IPS-20b (cell line): ENCODE data around the gene PCDHGC3.

Experiments used
- H3K27ac ChIP-seq: one replicate; pipeline ENCODE4 v1.5.1; 2013; ENCODE audit warnings: low read length
- H3K27me3 ChIP-seq: 2 replicates; pipeline ENCODE4 v1.6.1; 2013; ENCODE audit warnings: mild to moderate bottlenecking, low read length, inconsistent platforms; ENCODE audit not compliant: insufficient read depth
- H3K36me3 ChIP-seq: 2 replicates; pipeline ENCODE4 v1.6.1; 2013; ENCODE audit warnings: low read depth, mild to moderate bottlenecking, inconsistent platforms, low read length, moderate library complexity; ENCODE audit not compliant: insufficient read depth
- H3K4me1 ChIP-seq: 2 replicates; pipeline ENCODE4 v1.6.1; 2013; ENCODE audit warnings: mild to moderate bottlenecking, control low read depth, inconsistent platforms, low read length, moderate library complexity; ENCODE audit not compliant: insufficient read depth
- H3K4me3 ChIP-seq: 2 replicates; pipeline ENCODE4 v1.5.1; 2013; ENCODE audit warnings: mild to moderate bottlenecking, low read length, inconsistent platforms
- H3K9ac ChIP-seq: 2 replicates; pipeline ENCODE4 v1.6.1; 2013; ENCODE audit warnings: low read depth, mild to moderate bottlenecking, inconsistent platforms, low read length, moderate library complexity
- H3K9me3 ChIP-seq: 2 replicates; pipeline ENCODE4 v1.6.1; 2013; ENCODE audit warnings: mild to moderate bottlenecking, low read depth, low read length, inconsistent platforms; ENCODE audit not compliant: insufficient read depth

PCDHGC3 gene

DNA sequence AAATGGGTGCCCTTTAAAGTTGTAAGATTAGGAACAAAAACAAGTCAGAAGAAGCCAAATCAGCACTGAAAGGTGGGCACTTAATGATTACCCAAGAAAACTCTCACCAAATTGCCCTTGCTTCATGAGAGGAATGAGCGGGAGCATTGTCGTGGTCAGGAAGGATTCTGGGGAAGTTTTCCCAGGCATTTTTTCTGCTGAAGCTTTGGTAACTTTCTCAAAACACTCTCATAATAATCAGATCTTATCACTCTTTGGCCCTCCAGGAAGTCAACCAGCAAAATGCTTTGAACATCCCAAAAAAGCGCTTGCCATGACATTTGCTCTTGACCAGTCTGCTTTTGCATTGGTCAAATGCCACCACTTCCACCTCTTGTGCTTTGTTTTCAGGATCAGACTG lies 10.4 kb upstream of the PCDHGC3 start:
- no peaks in the 10 kb centered on the region for H3K27me3 ChIP-seq
- no peak overlapping the region for H3K4me3 ChIP-seq
- H3K9me3 ChIP-seq: no peaks in the 10 kb centered on the region
- H3K36me3 ChIP-seq: no peaks in the 10 kb centered on the region
- H3K9ac ChIP-seq: no peak overlapping the region
- no peaks in the 10 kb centered on the region for H3K4me1 ChIP-seq
- H3K27ac ChIP-seq: no peak overlapping the region

DNA sequence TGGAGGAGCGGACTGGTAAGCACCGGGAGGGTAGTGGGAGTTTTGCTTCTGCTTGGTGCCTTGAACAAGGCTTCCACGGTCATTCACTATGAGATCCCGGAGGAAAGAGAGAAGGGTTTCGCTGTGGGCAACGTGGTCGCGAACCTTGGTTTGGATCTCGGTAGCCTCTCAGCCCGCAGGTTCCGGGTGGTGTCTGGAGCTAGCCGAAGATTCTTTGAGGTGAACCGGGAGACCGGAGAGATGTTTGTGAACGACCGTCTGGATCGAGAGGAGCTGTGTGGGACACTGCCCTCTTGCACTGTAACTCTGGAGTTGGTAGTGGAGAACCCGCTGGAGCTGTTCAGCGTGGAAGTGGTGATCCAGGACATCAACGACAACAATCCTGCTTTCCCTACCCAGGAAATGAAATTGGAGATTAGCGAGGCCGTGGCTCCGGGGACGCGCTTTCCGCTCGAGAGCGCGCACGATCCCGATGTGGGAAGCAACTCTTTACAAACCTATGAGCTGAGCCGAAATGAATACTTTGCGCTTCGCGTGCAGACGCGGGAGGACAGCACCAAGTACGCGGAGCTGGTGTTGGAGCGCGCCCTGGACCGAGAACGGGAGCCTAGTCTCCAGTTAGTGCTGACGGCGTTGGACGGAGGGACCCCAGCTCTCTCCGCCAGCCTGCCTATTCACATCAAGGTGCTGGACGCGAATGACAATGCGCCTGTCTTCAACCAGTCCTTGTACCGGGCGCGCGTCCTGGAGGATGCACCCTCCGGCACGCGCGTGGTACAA lies 556 bp downstream of the PCDHGC3 start:
- H3K4me3 ChIP-seq: peak overlapping the region; percentile 92
- H3K9me3 ChIP-seq: no peaks in the 10 kb centered on the region; the same call in 1 of the 2 replicates
- no peaks in the 10 kb centered on the region; the same call in 1 of the 2 replicates for H3K4me1 ChIP-seq

DNA sequence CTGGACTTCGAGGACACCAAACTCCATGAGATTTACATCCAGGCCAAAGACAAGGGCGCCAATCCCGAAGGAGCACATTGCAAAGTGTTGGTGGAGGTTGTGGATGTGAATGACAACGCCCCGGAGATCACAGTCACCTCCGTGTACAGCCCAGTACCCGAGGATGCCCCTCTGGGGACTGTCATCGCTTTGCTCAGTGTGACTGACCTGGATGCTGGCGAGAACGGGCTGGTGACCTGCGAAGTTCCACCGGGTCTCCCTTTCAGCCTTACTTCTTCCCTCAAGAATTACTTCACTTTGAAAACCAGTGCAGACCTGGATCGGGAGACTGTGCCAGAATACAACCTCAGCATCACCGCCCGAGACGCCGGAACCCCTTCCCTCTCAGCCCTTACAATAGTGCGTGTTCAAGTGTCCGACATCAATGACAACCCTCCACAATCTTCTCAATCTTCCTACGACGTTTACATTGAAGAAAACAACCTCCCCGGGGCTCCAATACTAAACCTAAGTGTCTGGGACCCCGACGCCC lies 1.3 kb downstream of the PCDHGC3 start:
- Histone ChIP-seq H3K9ac (no peak overlapping the region), H3K4me1 (no peaks in the 10 kb centered on the region; the same call in 1 of the 2 replicates), H3K36me3 (no peaks in the 10 kb centered on the region), H3K27me3 (peaks cover 34% of the 10 kb centered on the region), H3K4me3 (peak overlapping the region; percentile 92), H3K9me3 (no peaks in the 10 kb centered on the region; the same call in 1 of the 2 replicates), H3K27ac (no peak overlapping the region)

More for the DNA sequence above, 556 bp downstream of the PCDHGC3 start:
- H3K27me3 ChIP-seq: peaks cover 34% of the 10 kb centered on the region
- no peak overlapping the region for H3K27ac ChIP-seq
- H3K36me3 ChIP-seq: no peaks in the 10 kb centered on the region
- H3K9ac ChIP-seq: peak overlapping the region; percentile 84; the same call in 1 of the 2 replicates

DNA sequence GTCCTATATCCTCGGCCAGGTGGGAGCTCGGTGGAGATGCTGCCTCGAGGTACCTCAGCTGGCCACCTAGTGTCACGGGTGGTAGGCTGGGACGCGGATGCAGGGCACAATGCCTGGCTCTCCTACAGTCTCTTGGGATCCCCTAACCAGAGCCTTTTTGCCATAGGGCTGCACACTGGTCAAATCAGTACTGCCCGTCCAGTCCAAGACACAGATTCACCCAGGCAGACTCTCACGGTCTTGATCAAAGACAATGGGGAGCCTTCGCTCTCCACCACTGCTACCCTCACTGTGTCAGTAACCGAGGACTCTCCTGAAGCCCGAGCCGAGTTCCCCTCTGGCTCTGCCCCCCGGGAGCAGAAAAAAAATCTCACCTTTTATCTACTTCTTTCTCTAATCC lies 2.0 kb downstream of the PCDHGC3 start:
- H3K36me3 ChIP-seq: no peaks in the 10 kb centered on the region
- no peak overlapping the region for H3K9ac ChIP-seq
- no peaks in the 10 kb centered on the region; the same call in 1 of the 2 replicates for H3K4me1 ChIP-seq
- H3K4me3 ChIP-seq: no peak overlapping the region
- H3K27ac ChIP-seq: no peak overlapping the region
- peaks cover 34% of the 10 kb centered on the region for H3K27me3 ChIP-seq
- H3K9me3 ChIP-seq: no peaks in the 10 kb centered on the region; the same call in 1 of the 2 replicates

DNA sequence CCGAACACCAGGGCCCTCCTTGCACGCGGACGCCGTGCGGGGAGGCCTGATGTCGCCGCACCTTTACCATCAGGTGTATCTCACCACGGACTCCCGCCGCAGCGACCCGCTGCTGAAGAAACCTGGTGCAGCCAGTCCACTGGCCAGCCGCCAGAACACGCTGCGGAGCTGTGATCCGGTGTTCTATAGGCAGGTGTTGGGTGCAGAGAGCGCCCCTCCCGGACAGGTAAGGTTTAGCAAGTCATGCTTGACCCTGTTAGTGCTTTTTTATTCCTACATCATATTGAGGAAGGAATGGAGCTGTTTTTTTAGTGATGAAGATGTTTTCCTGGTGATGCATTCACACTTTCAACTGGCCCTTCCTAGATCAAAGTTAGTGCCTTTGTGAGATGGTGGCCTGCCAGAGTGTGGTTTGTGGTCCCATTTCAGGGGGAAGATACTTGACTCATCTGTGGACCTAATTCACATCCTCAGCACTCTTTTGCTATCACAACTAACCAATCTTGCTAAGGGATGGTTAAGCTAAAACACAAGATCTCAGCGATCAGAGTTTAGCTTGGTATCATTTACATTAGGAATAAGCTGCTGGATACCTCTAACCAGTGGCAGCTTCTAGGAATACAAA lies 2.7 kb downstream of the PCDHGC3 start:
- Histone ChIP-seq H3K4me3 (no peak overlapping the region), H3K27ac (no peak overlapping the region), H3K9ac (no peak overlapping the region), H3K27me3 (peaks cover 34% of the 10 kb centered on the region), H3K36me3 (no peaks in the 10 kb centered on the region), H3K9me3 (no peaks in the 10 kb centered on the region; the same call in 1 of the 2 replicates), H3K4me1 (peaks cover 5% of the 10 kb centered on the region; the same call in 1 of the 2 replicates)

DNA sequence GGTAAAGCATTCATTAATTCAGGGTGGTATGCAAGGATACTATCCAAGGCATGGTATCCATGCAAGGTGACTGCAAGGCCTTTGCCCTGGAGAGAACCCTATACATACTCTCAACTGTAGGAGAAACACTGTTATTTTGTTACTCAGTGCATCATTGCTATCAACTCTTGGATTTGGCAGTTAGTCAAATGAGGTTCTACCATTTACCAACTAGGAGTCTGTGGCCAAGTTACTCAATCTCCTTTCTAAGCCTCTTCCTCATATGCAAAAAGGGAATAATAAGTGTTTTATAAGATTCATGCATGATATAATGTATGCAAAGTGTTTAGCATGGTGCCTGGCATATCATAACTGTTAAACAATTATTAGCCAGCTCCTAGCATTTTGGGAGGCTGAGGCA lies 4.0 kb downstream of the PCDHGC3 start:
- H3K4me3 ChIP-seq: no peak overlapping the region
- H3K9me3 ChIP-seq: no peaks in the 10 kb centered on the region; the same call in 1 of the 2 replicates
- no peak overlapping the region for H3K9ac ChIP-seq
- H3K36me3 ChIP-seq: no peaks in the 10 kb centered on the region
- H3K4me1 ChIP-seq: peaks cover 16% of the 10 kb centered on the region; the same call in 1 of the 2 replicates
- H3K27ac ChIP-seq: no peak overlapping the region
- peaks cover 29% of the 10 kb centered on the region for H3K27me3 ChIP-seq

DNA sequence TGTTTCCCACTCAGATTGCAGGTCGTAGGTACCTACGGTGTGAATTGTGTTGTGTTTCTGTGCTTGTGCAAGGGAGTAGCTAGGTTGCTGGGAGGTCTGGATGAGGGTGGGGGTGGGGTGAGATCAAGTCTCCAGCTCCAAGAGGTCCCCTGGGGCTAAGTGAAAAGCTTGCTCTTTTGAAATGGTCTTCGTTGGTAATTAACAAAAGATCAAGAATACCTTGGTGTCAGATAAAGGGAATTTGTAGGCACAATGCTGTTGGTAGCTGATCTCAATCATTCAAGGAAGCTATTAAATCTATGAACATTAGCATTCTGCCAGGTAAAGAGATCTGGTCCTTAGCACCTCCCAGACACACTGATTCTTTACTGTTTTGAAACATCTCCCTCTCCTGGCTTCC lies 8.1 kb downstream of the PCDHGC3 start:
- H3K27ac ChIP-seq: no peak overlapping the region
- no peaks in the 10 kb centered on the region for H3K36me3 ChIP-seq
- H3K4me3 ChIP-seq: peak overlapping the region; percentile 87
- H3K27me3 ChIP-seq: peaks cover 23% of the 10 kb centered on the region
- H3K9me3 ChIP-seq: no peaks in the 10 kb centered on the region; the same call in 1 of the 2 replicates
- H3K9ac ChIP-seq: peak overlapping the region; percentile 57; the same call in 1 of the 2 replicates
- H3K4me1 ChIP-seq: peaks cover 19% of the 10 kb centered on the region

DNA sequence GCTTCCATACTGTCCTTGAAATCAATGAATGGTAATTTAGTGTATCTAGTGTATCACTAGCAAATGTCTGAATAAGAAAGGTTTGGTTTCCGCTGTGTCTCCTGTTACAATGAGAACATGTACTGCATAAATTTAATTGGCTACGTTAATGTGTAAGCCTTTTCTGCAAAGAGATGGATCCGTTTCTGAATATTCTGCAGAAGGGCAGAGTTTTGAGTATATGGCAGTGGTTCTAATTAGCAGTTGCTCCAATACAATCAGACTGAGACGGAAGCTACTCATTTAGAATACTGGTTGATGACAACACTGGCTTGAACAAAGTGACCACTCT lies 8.5 kb downstream of the PCDHGC3 start:
- peak overlapping the region; percentile 87 for H3K4me3 ChIP-seq
- peak overlapping the region; percentile 57; the same call in 1 of the 2 replicates for H3K9ac ChIP-seq
- H3K4me1 ChIP-seq: peaks cover 19% of the 10 kb centered on the region
- no peaks in the 10 kb centered on the region for H3K36me3 ChIP-seq
- no peak overlapping the region for H3K27ac ChIP-seq
- no peaks in the 10 kb centered on the region; the same call in 1 of the 2 replicates for H3K9me3 ChIP-seq
- peaks cover 23% of the 10 kb centered on the region for H3K27me3 ChIP-seq

DNA sequence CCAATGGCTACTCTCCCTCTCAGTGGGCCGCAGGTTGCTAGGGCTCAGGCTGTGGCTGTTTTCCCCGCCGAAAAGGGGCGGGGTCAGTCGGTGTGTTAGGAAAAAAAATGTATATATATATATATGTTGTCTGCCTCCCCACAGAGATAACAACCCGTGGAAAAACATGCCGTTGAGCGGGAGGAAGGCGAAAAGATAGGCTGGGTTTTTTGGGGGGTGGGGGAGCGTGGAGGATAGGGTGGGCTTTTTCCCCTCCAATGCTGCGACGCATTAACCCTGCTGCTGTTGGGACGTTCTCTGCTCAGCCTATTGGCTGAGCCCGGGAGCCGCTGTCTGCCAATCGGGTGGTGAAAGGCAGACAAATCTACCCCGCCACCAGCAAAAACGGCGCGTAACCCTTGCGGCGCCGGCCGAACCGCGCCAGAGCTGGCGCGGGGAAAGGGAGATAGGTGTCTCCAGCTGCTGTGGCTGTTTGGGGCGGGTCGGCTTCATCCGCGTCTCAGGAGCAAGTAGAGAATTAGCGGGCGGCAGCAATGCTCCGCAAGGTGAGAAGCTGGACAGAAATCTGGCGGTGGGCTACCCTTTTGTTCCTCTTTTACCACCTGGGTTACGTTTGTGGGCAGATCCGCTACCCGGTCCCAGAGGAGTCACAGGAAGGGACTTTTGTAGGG lies 9.0 kb downstream of the PCDHGC3 start, which contains the start of gene PCDHGC4:
Gene PCDHGC4 (plus strand): TSS at position 390 of the 671 bp plus-strand sequence. CDS start 144 bp downstream, at position 534.
- Histone ChIP-seq H3K36me3 (no peaks in the 10 kb centered on the region; the same call in 1 of the 2 replicates), H3K27ac (no peak within 1 kb of the TSS), H3K9ac (peak within 1 kb of the TSS; percentile 75; the same call in 1 of the 2 replicates), H3K4me1 (peaks cover 19% of the 10 kb centered on the region), H3K4me3 (peak within 1 kb of the TSS; percentile 87), H3K9me3 (no peaks in the 10 kb centered on the region; the same call in 1 of the 2 replicates), H3K27me3 (peaks cover 23% of the 10 kb centered on the region)

DNA sequence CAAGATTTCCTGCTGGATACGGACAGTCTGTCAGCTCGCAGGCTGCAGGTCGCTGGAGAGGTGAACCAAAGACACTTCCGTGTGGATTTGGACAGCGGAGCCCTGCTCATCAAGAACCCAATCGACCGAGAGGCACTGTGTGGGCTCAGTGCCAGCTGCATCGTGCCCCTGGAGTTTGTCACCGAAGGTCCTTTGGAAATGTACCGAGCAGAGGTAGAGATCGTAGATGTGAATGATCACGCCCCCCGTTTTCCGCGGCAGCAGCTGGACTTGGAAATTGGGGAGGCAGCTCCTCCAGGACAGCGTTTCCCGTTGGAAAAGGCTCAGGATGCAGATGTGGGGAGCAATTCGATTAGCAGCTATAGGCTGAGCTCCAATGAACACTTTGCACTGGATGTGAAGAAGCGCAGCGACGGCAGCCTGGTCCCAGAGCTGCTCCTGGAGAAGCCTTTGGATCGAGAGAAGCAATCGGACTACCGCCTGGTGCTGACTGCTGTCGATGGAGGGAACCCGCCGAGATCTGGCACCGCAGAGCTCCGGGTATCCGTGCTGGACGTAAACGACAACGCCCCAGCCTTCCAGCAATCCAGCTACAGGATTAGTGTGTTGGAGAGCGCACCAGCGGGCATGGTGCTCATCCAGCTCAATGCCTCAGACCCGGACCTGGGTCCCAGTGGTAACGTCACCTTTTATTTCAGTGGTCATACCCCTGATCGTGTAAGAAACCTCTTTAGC lies 9.7 kb downstream of the PCDHGC3 start:
- Histone ChIP-seq H3K9me3 (no peaks in the 10 kb centered on the region), H3K27me3 (peaks cover 23% of the 10 kb centered on the region), H3K27ac (no peak overlapping the region), H3K4me3 (peak overlapping the region; percentile 87), H3K4me1 (peaks cover 19% of the 10 kb centered on the region), H3K36me3 (no peaks in the 10 kb centered on the region; the same call in 1 of the 2 replicates), H3K9ac (peak overlapping the region; percentile 75; the same call in 1 of the 2 replicates)
